PFSK-1 (cell line): Measurements from ENCODE around the gene CMYA5.

ENCODE experiments used
- TAF1 ChIP-seq: IDR thresholded peaks from 2 replicates; pipeline ENCODE4 v1.6.1; 2012; ENCODE audit warnings: low read length, control low read depth, borderline replicate concordance; ENCODE audit not compliant: insufficient read depth
- TF ChIP-seq, protein P1 (sequence below), 2 experiments: IDR thresholded peaks; 2 replicates each; pipeline versions ENCODE4 v1.6.1 to v1.8.0; 2011 to 2012; ENCODE audit warnings: low read depth in 2 of 2, low read length in 2 of 2, control low read depth in 1 of 2, inconsistent platforms in 1 of 2, mild to moderate bottlenecking in 1 of 2, moderate library complexity in 1 of 2; ENCODE audit not compliant: insufficient read depth in 1 of 2

DNA sequence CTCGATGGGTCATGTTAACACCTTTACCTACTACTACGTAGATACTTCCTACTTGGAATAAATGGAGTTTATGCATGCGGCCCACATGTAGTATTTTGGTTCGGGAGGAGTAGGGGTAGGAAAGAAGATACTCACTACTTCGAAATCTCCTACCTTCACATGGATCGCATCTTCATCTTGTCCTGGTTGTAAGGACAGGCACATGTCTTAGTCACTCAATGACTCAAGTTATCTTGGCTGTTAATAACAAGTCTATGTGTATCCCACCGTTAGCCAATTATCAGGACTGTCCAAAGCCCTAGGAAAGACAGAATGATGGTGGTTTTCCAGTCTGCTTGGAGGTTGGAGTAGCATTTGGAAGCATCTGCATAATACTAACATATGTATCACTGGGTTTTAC is 24.1 kb downstream of the CMYA5 start:
- TF ChIP-seq, protein P1, sequence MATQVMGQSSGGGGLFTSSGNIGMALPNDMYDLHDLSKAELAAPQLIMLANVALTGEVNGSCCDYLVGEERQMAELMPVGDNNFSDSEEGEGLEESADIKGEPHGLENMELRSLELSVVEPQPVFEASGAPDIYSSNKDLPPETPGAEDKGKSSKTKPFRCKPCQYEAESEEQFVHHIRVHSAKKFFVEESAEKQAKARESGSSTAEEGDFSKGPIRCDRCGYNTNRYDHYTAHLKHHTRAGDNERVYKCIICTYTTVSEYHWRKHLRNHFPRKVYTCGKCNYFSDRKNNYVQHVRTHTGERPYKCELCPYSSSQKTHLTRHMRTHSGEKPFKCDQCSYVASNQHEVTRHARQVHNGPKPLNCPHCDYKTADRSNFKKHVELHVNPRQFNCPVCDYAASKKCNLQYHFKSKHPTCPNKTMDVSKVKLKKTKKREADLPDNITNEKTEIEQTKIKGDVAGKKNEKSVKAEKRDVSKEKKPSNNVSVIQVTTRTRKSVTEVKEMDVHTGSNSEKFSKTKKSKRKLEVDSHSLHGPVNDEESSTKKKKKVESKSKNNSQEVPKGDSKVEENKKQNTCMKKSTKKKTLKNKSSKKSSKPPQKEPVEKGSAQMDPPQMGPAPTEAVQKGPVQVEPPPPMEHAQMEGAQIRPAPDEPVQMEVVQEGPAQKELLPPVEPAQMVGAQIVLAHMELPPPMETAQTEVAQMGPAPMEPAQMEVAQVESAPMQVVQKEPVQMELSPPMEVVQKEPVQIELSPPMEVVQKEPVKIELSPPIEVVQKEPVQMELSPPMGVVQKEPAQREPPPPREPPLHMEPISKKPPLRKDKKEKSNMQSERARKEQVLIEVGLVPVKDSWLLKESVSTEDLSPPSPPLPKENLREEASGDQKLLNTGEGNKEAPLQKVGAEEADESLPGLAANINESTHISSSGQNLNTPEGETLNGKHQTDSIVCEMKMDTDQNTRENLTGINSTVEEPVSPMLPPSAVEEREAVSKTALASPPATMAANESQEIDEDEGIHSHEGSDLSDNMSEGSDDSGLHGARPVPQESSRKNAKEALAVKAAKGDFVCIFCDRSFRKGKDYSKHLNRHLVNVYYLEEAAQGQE (IDR thresholded peaks at IDR 0.05; ENCODE audit: insufficient read depth in 1 of 2, low read depth in 2 of 2, low read length in 2 of 2) = no peak
- no peak for TF ChIP-seq TAF1
